ENCODE measurements around the gene ARTN. TPM values are rescaled to one million over a fixed set of nuclear protein-coding genes. Genes with fewer than 3 reads are reported as not detected.

Gene ARTN
- total RNA-seq, 1 donor from 2014 or later = 0.70 TPM

GRCh38 chr1:43945674-43946235 is 12.2 kb downstream of the ARTN start:
- intact Hi-C loops (cut with DNase I) = loop anchor here (1.0 to 5.0 kb wide), 3 partner anchors 29 to 238 kb away; partner anchors contain the start of genes ATP6V0B, SLC6A9 and ST3GAL3
- DNase-seq (ENCODE audit: low spot score) = no peak

GRCh38 chr1:43946236-43947060 is 12.8 kb downstream of the ARTN start, which contains the start of gene IPO13:
TSS of gene IPO13 (plus strand) at chr1:43946950. CDS start at chr1:43947601, 651 bp downstream.
- DNase-seq (ENCODE audit: low spot score) = peak; percentile 98
- intact Hi-C loops (cut with DNase I) = loop anchor here (1.0 to 5.0 kb wide), 3 partner anchors 28 to 239 kb away; partner anchors contain the start of genes ATP6V0B, SLC6A9 and ST3GAL3

- intact Hi-C loops (cut with DNase I) = loop anchor here (5.0 kb wide), 2 partner anchors 85 to 240 kb away; partner anchors contain the start of genes SLC6A9 and ST3GAL3
- DNase-seq (ENCODE audit: low spot score) = no peak
Measured at GRCh38 chr1:43947061-43947873, 13.7 kb downstream of the ARTN start.

GRCh38 chr1:43947874-43948437 is 14.4 kb downstream of the ARTN start:
- intact Hi-C loops (cut with DNase I) = loop anchor here (5.0 kb wide), 2 partner anchors 84 to 241 kb away; partner anchors contain the start of genes SLC6A9 and ST3GAL3
- DNase-seq (ENCODE audit: low spot score) = no peak

- no peak for DNase-seq (ENCODE audit: low spot score)
- intact Hi-C loops (cut with DNase I) = loop anchor here (5.0 kb wide), 2 partner anchors 83 to 242 kb away; partner anchors contain the start of genes SLC6A9 and ST3GAL3
Measured at GRCh38 chr1:43949678-43950077, 16.1 kb downstream of the ARTN start.

GRCh38 chr1:43951021-43951985 is 17.7 kb downstream of the ARTN start:
- intact Hi-C loops (cut with DNase I) = no loop called here
- no peak for DNase-seq (ENCODE audit: low spot score)

- intact Hi-C loops (cut with DNase I) = no loop called here
- no peak for DNase-seq (ENCODE audit: low spot score)
Measured at GRCh38 chr1:43952731-43953346, 19.2 kb downstream of the ARTN start.

GRCh38 chr1:43953361-43953760 is 19.8 kb downstream of the ARTN start:
- intact Hi-C loops (cut with DNase I) = no loop called here
- no peak for DNase-seq (ENCODE audit: low spot score)

- DNase-seq (ENCODE audit: low spot score) = no peak
- intact Hi-C loops (cut with DNase I) = no loop called here
Measured at GRCh38 chr1:43954036-43954435, 20.4 kb downstream of the ARTN start.

- DNase-seq (ENCODE audit: low spot score) = no peak
- intact Hi-C loops (cut with DNase I) = no loop called here
Measured at GRCh38 chr1:43956234-43956633, 22.6 kb downstream of the ARTN start.

- intact Hi-C loops (cut with DNase I) = no loop called here
- DNase-seq (ENCODE audit: low spot score) = no peak
Measured at GRCh38 chr1:43957407-43958040, 23.9 kb downstream of the ARTN start.

GRCh38 chr1:43958351-43959255 is 25.0 kb downstream of the ARTN start:
- no peak for DNase-seq (ENCODE audit: low spot score)
- intact Hi-C loops (cut with DNase I) = no loop called here

- intact Hi-C loops (cut with DNase I) = no loop called here
- no peak for DNase-seq (ENCODE audit: low spot score)
Measured at GRCh38 chr1:43960798-43961197, 27.2 kb downstream of the ARTN start.

- DNase-seq (ENCODE audit: low spot score) = no peak
- intact Hi-C loops (cut with DNase I) = no loop called here
Measured at GRCh38 chr1:43961692-43962091, 28.1 kb downstream of the ARTN start.

GRCh38 chr1:43962324-43962723 is 28.7 kb downstream of the ARTN start:
- intact Hi-C loops (cut with DNase I) = no loop called here
- DNase-seq (ENCODE audit: low spot score) = no peak

- no peak for DNase-seq (ENCODE audit: low spot score)
- intact Hi-C loops (cut with DNase I) = no loop called here
Measured at GRCh38 chr1:43963006-43963405, 29.4 kb downstream of the ARTN start.

GRCh38 chr1:43963890-43964289 is 30.3 kb downstream of the ARTN start:
- intact Hi-C loops (cut with DNase I) = no loop called here

More at GRCh38 chr1:43963890-43964289, 30.3 kb downstream of the ARTN start:
- no peak for DNase-seq (ENCODE audit: low spot score)
